H1 (cell line): Measurements from ENCODE around the gene SENP1. TPM values are rescaled to one million over a fixed set of nuclear protein-coding genes. Genes with fewer than 3 reads are reported as not detected.

Source experiments
- GABPA ChIP-seq: IDR thresholded peaks from 2 replicates; pipeline ENCODE4 v1.6.1; 2011; ENCODE audit warnings: mild to moderate bottlenecking, low read length, moderate library complexity, borderline replicate concordance; ENCODE audit not compliant: insufficient read depth
- polyA plus RNA-seq, 7 experiments: library from polyadenylated mRNA; depleted of rRNA in 3 of 7; stranded (reverse) in 5 of 7; unstranded in 2 of 7; fragments of >200 nt in 5 of 7; fragments of 200-250 nt in 2 of 7; gene quantifications; 1 replicate in 5 of 7; 2 replicates in 1 of 7; 4 replicates in 1 of 7; pipeline versions ENCODE4 v1.2.1 to v1.2.3, GENCODE V29; 2011 to 2013; ENCODE audit warnings: missing spikeins in 2 of 7, mixed read lengths in 2 of 7
- total RNA-seq: library from RNA; stranded (reverse); fragmentation: NEBNext Ultra II Directional; extraction: Animal tissue kit (Norgen Biotek cat#: 25700); gene quantifications from 2 replicates; pipeline ENCODE4 v1.2.1, GENCODE V29; 2021

The SENP1 gene
- total and polyA plus RNA-seq, 2 of the 8 experiments (the other 6 are each of a cell fraction or from before 2014, with no cell fraction given), result 14.2 to 31.5 TPM

DNA sequence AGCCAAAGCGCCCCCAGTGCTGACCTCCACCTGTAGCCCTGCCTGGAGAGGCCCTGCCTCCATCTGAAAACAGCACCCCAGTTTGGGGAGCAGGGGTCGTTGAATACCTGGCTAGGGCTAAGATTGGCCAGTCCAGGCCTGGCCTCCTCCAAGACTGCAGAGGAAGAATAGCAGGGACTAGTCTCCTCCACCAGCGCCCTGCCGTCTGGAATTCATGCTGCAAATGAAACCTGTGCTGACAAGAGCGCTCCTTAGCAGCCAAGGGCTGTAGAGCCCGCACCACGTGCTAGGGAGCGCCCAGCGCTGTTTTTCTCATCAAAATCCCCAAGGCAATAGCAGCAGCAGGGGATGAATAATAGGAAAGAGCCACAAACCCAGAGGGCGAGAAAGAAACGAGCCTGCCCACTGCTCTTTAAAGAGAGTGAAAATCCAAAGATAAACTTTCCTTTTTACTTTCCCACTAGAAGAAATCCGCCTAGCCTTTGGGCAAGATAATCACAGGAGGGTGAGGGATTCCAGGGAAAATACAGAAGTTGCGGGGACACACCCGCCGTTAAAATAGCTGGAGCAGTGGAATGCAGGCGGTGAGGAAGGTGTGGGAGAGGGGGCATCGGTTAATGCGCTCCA, 104.9 kb downstream of the SENP1 start (continued):
- TF ChIP-seq GABPA, result no peak
- TF ChIP-seq, all 59 proteins: peak for 8
